HUES6 (cell line): Measurements from ENCODE around the gene BBS2.

Source experiments
- H3K27ac ChIP-seq: 2 replicates; pipeline ENCODE4 v1.7.0; 2013; ENCODE audit warnings: low read depth, mild to moderate bottlenecking, low read length, inconsistent platforms
- H3K27me3 ChIP-seq: 2 replicates; pipeline ENCODE4 v1.6.1; 2013; ENCODE audit warnings: low read length; ENCODE audit not compliant: control insufficient read depth, insufficient read depth
- H3K36me3 ChIP-seq: 2 replicates; pipeline ENCODE4 v1.6.1; 2013; ENCODE audit warnings: low read length; ENCODE audit not compliant: control insufficient read depth, insufficient read depth
- H3K4me1 ChIP-seq: 2 replicates; pipeline ENCODE4 v1.6.1; 2013; ENCODE audit warnings: low read length; ENCODE audit not compliant: control insufficient read depth, insufficient read depth
- H3K4me3 ChIP-seq: 2 replicates; pipeline ENCODE4 v1.5.1; 2013; ENCODE audit warnings: low read depth, low read length
- H3K9ac ChIP-seq: one replicate; pipeline ENCODE4 v1.6.1; 2013; ENCODE audit warnings: mild to moderate bottlenecking, low read length
- H3K9me3 ChIP-seq: 2 replicates; pipeline ENCODE4 v1.6.1; 2013; ENCODE audit warnings: low read depth, low read length; ENCODE audit not compliant: control insufficient read depth, insufficient read depth

Gene BBS2

GRCh38 chr16:56547949-56548567 lies 28.2 kb upstream of the BBS2 start:
- no peak overlapping the region for H3K27ac ChIP-seq
- peak overlapping the region; percentile 24; the same call in 1 of the 2 replicates for H3K4me3 ChIP-seq

GRCh38 chr16:56547120-56547948 lies 27.5 kb upstream of the BBS2 start:
- peak overlapping the region; percentile 24; the same call in 1 of the 2 replicates for H3K4me3 ChIP-seq
- H3K4me1 ChIP-seq: peaks cover 21% of the 10 kb centered on the region
- no peaks in the 10 kb centered on the region for H3K27me3 ChIP-seq
- peak overlapping the region; percentile 1; the same call in 1 of the 2 replicates for H3K27ac ChIP-seq
- H3K36me3 ChIP-seq: no peaks in the 10 kb centered on the region
- peak overlapping the region; percentile 2 for H3K9ac ChIP-seq
- no peaks in the 10 kb centered on the region for H3K9me3 ChIP-seq

More at GRCh38 chr16:56547949-56548567, 28.2 kb upstream of the BBS2 start:
- Histone ChIP-seq H3K4me1 (peaks cover 21% of the 10 kb centered on the region), H3K9me3 (no peaks in the 10 kb centered on the region), H3K9ac (peak overlapping the region; percentile 2), H3K27me3 (no peaks in the 10 kb centered on the region), H3K36me3 (no peaks in the 10 kb centered on the region)

GRCh38 chr16:56542039-56542438 lies 22.2 kb upstream of the BBS2 start:
- peaks cover 5% of the 10 kb centered on the region for H3K4me1 ChIP-seq
- H3K9me3 ChIP-seq: no peaks in the 10 kb centered on the region
- no peaks in the 10 kb centered on the region for H3K36me3 ChIP-seq
- no peaks in the 10 kb centered on the region for H3K27me3 ChIP-seq
- no peak overlapping the region for H3K27ac ChIP-seq
- H3K9ac ChIP-seq: no peak overlapping the region
- no peak overlapping the region for H3K4me3 ChIP-seq

GRCh38 chr16:56539656-56540055 lies 19.8 kb upstream of the BBS2 start:
- no peaks in the 10 kb centered on the region; the same call in 1 of the 2 replicates for H3K27me3 ChIP-seq
- no peaks in the 10 kb centered on the region for H3K36me3 ChIP-seq
- no peaks in the 10 kb centered on the region for H3K9me3 ChIP-seq
- no peaks in the 10 kb centered on the region for H3K4me1 ChIP-seq
- no peak overlapping the region for H3K9ac ChIP-seq
- H3K27ac ChIP-seq: no peak overlapping the region
- H3K4me3 ChIP-seq: no peak overlapping the region

- no peaks in the 10 kb centered on the region for H3K9me3 ChIP-seq
- H3K4me3 ChIP-seq: no peak overlapping the region
- H3K27ac ChIP-seq: no peak overlapping the region
- H3K4me1 ChIP-seq: no peaks in the 10 kb centered on the region
- H3K27me3 ChIP-seq: peaks cover 3% of the 10 kb centered on the region; the same call in 1 of the 2 replicates
- H3K9ac ChIP-seq: no peak overlapping the region
- H3K36me3 ChIP-seq: no peaks in the 10 kb centered on the region
Measured at GRCh38 chr16:56538331-56538730, 18.5 kb upstream of the BBS2 start.

GRCh38 chr16:56534847-56535383 lies 15.1 kb upstream of the BBS2 start:
- no peak overlapping the region for H3K9ac ChIP-seq
- no peak overlapping the region for H3K4me3 ChIP-seq
- no peak overlapping the region for H3K27ac ChIP-seq
- no peaks in the 10 kb centered on the region for H3K9me3 ChIP-seq
- no peaks in the 10 kb centered on the region for H3K36me3 ChIP-seq
- no peaks in the 10 kb centered on the region for H3K4me1 ChIP-seq
- H3K27me3 ChIP-seq: peaks cover 8% of the 10 kb centered on the region

GRCh38 chr16:56532714-56533113 lies 12.9 kb upstream of the BBS2 start:
- H3K4me1 ChIP-seq: no peaks in the 10 kb centered on the region
- H3K9ac ChIP-seq: no peak overlapping the region
- H3K4me3 ChIP-seq: no peak overlapping the region
- H3K9me3 ChIP-seq: no peaks in the 10 kb centered on the region
- H3K36me3 ChIP-seq: no peaks in the 10 kb centered on the region
- H3K27me3 ChIP-seq: peaks cover 8% of the 10 kb centered on the region
- no peak overlapping the region for H3K27ac ChIP-seq

GRCh38 chr16:56530872-56531271 lies 11.0 kb upstream of the BBS2 start:
- Histone ChIP-seq H3K4me3 (no peak overlapping the region), H3K9me3 (no peaks in the 10 kb centered on the region), H3K36me3 (no peaks in the 10 kb centered on the region), H3K27ac (no peak overlapping the region), H3K27me3 (peaks cover 8% of the 10 kb centered on the region), H3K9ac (no peak overlapping the region), H3K4me1 (no peaks in the 10 kb centered on the region)

GRCh38 chr16:56525236-56525635 lies 5.4 kb upstream of the BBS2 start:
- Histone ChIP-seq H3K4me1 (no peaks in the 10 kb centered on the region), H3K27ac (no peak overlapping the region), H3K36me3 (no peaks in the 10 kb centered on the region), H3K9ac (no peak overlapping the region), H3K4me3 (no peak overlapping the region), H3K9me3 (no peaks in the 10 kb centered on the region), H3K27me3 (no peaks in the 10 kb centered on the region)

- peaks cover 6% of the 10 kb centered on the region for H3K4me1 ChIP-seq
- no peaks in the 10 kb centered on the region for H3K27me3 ChIP-seq
- H3K9me3 ChIP-seq: no peaks in the 10 kb centered on the region
- peak overlapping the region; percentile 5 for H3K9ac ChIP-seq
- H3K4me3 ChIP-seq: peak overlapping the region; percentile 99
- H3K27ac ChIP-seq: no peak overlapping the region
- H3K36me3 ChIP-seq: no peaks in the 10 kb centered on the region
Measured at GRCh38 chr16:56520251-56520577, 390 bp upstream of the BBS2 start.

GRCh38 chr16:56518425-56518824 lies 1.4 kb downstream of the BBS2 start:
- Histone ChIP-seq H3K9ac (no peak overlapping the region), H3K4me3 (no peak overlapping the region), H3K36me3 (no peaks in the 10 kb centered on the region), H3K27me3 (no peaks in the 10 kb centered on the region), H3K9me3 (no peaks in the 10 kb centered on the region), H3K27ac (no peak overlapping the region), H3K4me1 (peaks cover 10% of the 10 kb centered on the region)
